HepG2 (cell line): ENCODE measurements around the gene PLIN3.

Experiments
- ESRRA ChIP-seq: sonication (generic); formaldehyde crosslinking; IDR thresholded peaks from 2 replicates; pipeline ENCODE4 v1.5.1; 2020; ENCODE audit warnings: mild to moderate bottlenecking, low read depth, missing genetic modification reagents
- HNRNPH1 ChIP-seq: fragments of 200-400 bp; formaldehyde crosslinking; optimal IDR thresholded peaks from 2 replicates; pipeline ENCODE3; 2017; ENCODE audit warnings: mild to moderate bottlenecking, low read depth, low read length
- HOMEZ ChIP-seq: IDR thresholded peaks from 2 replicates; pipeline ENCODE4 v1.6.1; 2016; ENCODE audit warnings: low read depth

GRCh38 chr19:4904481-4904880, 37.0 kb upstream of the PLIN3 start:
- TF ChIP-seq ESRRA (CRISPR knock-in tag), result peak; percentile 80; the same call in 1 of the 2 replicates
- no peak for TF ChIP-seq HOMEZ (CRISPR knock-in tag)
- no peak for TF ChIP-seq HNRNPH1
